ENCODE measurements around the gene DHX32. TPM values are rescaled to one million over a fixed set of nuclear protein-coding genes. Genes with fewer than 3 reads are reported as not detected.
"Not testable (repeated sequence)": the region's sequence is repeated elsewhere in the genome, so short reads cannot be mapped to it uniquely, and the experiment has no call there.

DHX32 gene
- polyA plus RNA-seq, 6 donors from 2014 or later: 10.8 to 19.3 (median 16.7) TPM

DNA sequence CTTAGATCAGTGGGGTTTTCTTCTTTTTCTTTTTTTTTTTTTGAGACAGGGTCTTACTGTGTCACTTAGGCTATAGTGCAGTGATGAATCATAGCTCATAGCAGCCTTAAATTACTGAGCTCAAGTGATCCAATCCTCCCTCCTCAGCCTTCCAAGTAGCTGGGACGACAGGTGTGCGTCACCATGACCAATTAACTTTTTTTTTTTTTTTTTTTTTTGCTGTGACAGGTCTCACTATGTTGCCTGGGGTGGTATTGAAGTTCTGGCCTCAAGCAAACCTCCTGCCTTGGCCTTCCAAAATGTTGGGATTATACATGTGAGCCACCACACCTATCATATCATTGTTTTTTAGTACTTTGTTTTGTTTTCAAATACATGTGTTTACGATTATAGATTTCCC is 28.4 kb upstream of the DHX32 start:
- H3K36me3 Mint-ChIP-seq; H3K27me3 Mint-ChIP-seq; DNase-seq; H3K4me3 Mint-ChIP-seq; H3K9me3 Mint-ChIP-seq; ATAC-seq (ENCODE audit: low read depth in 2 of 2); H3K4me1 Mint-ChIP-seq: not testable (repeated sequence)
- peak overlapping the region in 1 of 6 donors; percentile 8 for H3K27ac Mint-ChIP-seq

DNA sequence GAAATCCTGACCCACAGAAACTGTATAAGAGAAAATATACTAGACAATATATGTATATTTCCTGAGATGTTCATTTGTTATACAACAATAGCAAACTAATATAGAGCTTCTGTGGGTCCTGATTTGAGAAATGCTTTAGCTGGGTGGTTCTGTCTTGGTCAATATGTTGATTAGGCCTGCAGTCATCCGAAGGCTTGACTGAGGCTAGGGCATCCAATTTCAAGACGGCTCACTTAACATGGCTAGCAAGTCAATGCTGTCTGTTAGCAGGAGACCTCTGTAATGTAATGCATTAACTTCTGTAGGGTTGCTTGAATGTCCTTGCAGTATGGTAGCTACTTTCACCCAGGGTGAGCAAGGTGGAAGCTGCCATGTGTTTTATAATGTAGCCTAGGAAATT is 27.7 kb upstream of the DHX32 start:
- not testable (repeated sequence) for H3K27me3 Mint-ChIP-seq; H3K4me1 Mint-ChIP-seq; H3K36me3 Mint-ChIP-seq; H3K4me3 Mint-ChIP-seq; DNase-seq; H3K9me3 Mint-ChIP-seq; ATAC-seq (ENCODE audit: low read depth in 2 of 2); H3K27ac Mint-ChIP-seq

DNA sequence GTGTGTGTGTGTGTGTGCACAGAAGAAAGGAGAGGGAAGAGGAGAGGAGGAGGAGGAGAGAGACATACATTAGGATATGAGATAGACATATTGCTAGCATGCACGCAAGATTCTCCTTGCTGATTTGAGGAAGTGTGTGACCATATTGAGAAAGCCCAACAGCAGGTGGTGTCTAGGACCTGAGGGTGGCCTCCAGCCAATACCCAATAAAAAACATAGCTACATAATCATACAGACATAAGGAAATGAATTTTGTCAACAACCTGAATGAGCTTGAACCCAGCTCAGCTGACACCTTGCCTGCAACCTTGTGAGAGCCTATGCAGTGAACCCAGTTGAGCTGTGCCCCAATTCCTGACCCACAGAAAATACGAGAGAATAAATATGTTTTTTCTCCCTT is 26.5 kb upstream of the DHX32 start:
- ATAC-seq (ENCODE audit: low read depth in 2 of 2); H3K9me3 Mint-ChIP-seq; H3K36me3 Mint-ChIP-seq; DNase-seq; H3K4me1 Mint-ChIP-seq; H3K27ac Mint-ChIP-seq; H3K4me3 Mint-ChIP-seq; H3K27me3 Mint-ChIP-seq: not testable (repeated sequence)

DNA sequence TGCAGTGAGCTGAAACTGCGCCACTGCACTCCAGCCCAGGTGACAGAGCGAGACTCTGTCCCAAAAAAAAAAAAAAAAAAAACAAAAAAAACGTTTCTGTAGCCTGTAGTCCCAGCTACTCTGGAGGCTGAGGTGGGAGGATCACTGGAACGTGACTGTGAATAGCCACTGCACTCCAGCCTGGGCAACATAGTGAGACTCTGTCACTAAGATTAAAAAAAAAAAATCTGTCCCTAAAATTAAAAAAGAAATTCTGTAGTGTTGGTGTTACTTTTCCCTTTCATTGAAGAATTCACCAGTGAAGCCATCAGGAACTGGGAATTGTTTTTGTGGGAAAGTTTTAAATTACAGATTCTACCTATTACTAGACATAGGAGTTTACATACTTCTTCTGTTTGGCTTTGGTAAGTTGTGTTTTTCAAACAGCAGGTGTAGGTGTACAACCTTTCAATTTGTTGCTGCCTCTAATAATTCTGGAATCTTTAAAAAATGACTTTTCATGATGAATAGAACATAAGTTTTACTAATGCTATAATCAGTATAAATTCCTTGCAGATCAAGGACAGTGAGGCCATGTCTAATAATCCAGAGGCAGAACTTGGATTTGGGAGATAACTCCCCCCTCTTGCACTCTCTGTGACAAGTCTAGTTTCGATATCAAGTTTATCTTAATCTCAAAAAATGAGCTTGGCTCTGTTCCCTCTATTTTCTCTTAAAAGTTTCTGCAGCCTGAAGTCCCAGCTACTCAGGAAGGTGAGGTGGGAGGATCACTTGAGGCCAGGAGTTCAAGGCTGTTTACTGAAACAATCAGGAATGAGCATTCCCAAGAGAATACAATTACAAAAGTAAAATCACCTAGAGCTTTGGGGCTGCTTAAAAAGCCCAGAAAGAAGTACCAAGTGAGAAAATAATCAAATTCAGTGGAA is 24.2 kb upstream of the DHX32 start:
- not testable (repeated sequence) for H3K4me3 Mint-ChIP-seq; H3K9me3 Mint-ChIP-seq; H3K36me3 Mint-ChIP-seq; DNase-seq; H3K4me1 Mint-ChIP-seq; ATAC-seq (ENCODE audit: low read depth in 2 of 2)
- Mint-ChIP-seq H3K27me3 (peaks cover 3 to 11% (median 6%) of the 10 kb centered on the region in 3 donors), H3K27ac (peak overlapping the region in 1 of 6 donors; percentile 33)

DNA sequence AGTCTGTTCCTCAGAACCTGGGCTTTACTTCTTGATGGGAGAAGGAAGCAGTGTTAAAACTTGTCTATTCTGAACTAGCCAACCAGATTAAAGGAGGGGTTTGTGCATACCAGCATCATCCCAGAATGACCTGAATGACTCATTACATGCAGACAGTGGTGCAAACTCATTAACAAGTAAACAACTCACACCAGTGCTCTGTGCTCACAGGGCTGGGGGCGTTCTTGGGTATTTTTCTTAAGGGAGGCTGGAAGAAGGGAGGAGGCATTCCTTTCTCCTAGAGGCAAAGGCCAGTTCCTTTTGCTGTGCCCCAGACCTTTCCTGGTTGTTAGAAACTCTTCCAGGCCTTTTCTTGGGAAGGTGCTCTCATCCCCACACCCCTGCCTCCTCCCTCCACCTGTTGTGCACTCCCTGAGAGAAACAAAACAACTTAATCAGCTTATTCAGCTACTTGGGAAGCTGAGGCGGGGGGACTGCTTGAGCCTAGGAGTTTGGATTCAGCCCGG is 22.1 kb upstream of the DHX32 start:
- not testable (repeated sequence) for H3K4me1 Mint-ChIP-seq; DNase-seq; H3K9me3 Mint-ChIP-seq; ATAC-seq (ENCODE audit: low read depth in 2 of 2); H3K36me3 Mint-ChIP-seq; H3K27ac Mint-ChIP-seq; H3K4me3 Mint-ChIP-seq
- peaks cover 3 to 15% (median 10%) of the 10 kb centered on the region in 3 donors for H3K27me3 Mint-ChIP-seq

DNA sequence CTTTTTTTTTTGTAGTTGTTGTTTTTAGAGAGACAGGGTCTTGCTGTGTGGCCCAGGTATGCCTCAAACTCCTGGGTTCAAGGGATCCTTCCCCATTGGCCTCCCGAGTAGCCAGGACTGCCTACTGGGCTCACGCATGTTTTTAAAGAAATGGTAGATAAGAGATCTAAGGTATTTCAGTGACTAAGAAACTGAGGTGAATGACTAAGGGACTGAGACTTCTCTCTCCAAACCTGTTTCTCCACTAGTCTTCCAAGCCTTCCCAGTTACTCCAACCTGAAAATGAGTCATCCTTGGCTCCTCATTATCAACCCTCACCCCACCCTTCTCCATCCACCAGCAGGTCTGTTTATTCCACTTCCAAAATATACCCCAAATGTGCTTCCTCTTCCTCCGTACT is 19.9 kb upstream of the DHX32 start:
- ATAC-seq (ENCODE audit: low read depth in 2 of 2); H3K36me3 Mint-ChIP-seq; DNase-seq; H3K4me1 Mint-ChIP-seq; H3K9me3 Mint-ChIP-seq; H3K27ac Mint-ChIP-seq: not testable (repeated sequence)
- H3K4me3 Mint-ChIP-seq: peak overlapping the region in 1 of 8 donors; percentile 5
- peaks cover 3 to 18% (median 12%) of the 10 kb centered on the region in 3 donors for H3K27me3 Mint-ChIP-seq

DNA sequence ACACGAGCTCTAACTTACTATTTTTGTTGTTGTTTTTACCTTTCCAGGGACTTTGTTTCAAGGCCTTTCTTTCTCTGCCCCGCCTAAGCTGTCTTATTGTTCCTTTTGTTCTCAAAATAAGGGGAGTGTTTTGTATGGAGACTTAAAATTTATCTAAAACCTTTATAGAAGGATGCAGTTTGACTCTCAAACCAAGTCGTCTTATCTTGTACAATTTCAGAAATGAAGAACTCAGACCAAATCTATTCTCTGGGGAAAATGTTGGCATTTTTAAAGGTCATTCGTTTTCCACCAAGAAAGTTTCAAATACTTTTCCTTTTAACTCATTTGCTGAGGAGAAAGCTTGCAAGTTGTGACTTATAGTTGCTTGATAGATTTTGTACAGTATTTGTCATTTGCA is 16.2 kb upstream of the DHX32 start:
- H3K4me1 Mint-ChIP-seq: peaks cover 11 to 21% (median 19%) of the 10 kb centered on the region in 3 donors
- not testable (repeated sequence) for H3K36me3 Mint-ChIP-seq; ATAC-seq (ENCODE audit: low read depth in 2 of 2); DNase-seq; H3K9me3 Mint-ChIP-seq
- peak overlapping the region in 1 of 6 donors; percentile 34 for H3K27ac Mint-ChIP-seq
- peak overlapping the region; percentile 84 to 96 (median 92) for H3K4me3 Mint-ChIP-seq
- peaks cover 3 to 18% (median 12%) of the 10 kb centered on the region in 3 donors for H3K27me3 Mint-ChIP-seq

DNA sequence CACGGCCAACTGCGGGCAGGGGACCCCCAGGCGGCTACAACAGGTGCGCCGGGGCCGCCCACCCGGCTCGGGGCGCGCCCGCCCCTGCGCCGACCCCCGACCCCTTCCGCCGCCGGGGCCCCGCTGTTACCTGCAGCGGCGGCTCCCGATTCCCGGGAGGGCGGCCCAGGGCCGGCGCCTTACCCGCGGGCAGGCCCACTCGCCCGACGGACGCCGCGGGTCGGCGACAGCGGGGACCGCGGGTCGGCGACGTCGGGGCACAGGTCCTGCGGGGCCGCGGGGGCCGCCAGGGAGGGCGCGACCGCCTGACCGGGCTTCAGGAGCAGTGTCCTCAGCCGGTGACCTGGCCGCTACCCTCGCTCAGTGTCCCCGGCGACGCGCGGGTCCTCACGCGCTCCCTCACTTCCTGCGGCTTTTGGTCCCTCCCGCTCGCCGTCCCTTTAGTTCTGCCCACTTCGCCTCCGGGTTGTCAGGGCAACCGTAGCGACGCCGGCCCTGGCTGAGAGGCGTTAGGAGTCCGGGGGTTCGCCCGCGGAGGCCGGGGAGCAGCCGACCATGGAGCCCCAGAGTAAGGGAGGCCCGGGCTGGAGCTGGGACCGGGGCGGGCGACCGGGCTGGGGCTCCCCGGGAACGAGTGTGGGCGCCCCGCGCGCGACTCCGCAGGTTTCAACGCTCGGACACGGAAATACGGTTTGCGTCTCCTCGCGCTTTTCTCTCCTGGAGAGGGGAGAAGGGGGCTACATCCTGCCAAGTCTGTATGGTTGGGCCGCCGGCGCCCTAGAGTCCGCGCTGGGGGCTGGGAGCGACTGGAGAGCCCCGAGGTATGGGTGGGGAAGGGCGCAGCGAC is 15.2 kb upstream of the DHX32 start, which contains the start of gene FANK1:
Gene FANK1 (plus strand): TSS at position 477 of the 847 bp plus-strand sequence. CDS start 79 bp downstream, at position 556.
- H3K4me1 Mint-ChIP-seq: peaks cover 11 to 21% (median 19%) of the 10 kb centered on the region in 3 donors
- H3K9me3 Mint-ChIP-seq, H3K36me3 Mint-ChIP-seq: not testable (repeated sequence)
- DNase-seq (peak; percentile 81), ATAC-seq (ENCODE audit: low read depth in 2 of 2) (peak; percentile 80 to 83)
- H3K27ac Mint-ChIP-seq: peak within 1 kb of the TSS; percentile 49 to 95 (median 88)
- H3K4me3 Mint-ChIP-seq: peak within 1 kb of the TSS; percentile 84 to 96 (median 92)
- H3K27me3 Mint-ChIP-seq: peaks cover under 1 to 12% (median 9%) of the 10 kb centered on the region in 3 donors

DNA sequence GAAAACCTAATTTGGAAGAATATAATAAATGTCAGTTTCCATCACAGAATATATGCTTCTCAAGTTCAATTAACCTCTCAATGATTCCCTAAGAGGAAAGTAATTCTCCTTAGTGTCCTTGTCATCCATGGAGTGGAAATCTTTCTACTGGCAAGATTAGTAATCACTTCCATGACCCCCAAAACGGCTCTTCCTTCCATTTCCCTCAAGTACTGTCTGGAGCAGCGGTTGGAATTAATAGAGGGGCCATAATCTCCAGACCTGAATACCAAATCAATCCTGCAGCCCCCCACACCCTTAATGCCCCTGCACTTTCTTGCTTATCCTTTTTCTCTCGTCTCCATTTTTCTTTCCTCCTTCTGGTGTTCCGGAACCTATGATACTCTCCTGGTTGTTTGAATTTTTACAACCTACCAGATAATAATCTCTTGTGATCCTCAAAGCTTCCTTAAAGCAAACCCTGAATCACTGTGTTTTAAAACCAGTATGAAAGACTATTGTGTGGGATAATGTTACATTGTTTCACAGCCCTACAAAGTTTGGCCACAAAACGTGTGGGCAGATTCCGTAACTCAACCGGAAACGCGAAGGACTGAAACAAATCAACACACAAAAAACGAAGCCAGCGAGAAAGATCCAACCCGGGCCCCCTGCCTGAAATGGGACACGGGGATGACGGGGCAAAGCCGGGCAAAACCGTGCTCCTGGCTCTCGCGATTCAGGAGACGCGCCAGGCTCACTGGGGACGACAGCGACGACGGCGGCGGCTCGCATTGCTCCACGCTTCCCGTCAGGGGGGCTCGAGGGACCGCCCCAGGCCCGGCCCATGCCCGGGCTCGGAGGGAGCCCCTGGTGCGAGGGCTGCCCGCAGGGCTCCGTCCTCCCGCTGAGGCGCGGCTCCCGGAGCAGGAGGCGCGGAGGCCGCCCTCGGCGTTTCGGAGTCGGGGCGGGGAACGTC is 14.3 kb upstream of the DHX32 start:
- ATAC-seq (ENCODE audit: low read depth in 2 of 2) (peak; percentile 66 to 67), DNase-seq (peak; percentile 51)
- not testable (repeated sequence) for H3K9me3 Mint-ChIP-seq, H3K27me3 Mint-ChIP-seq, H3K36me3 Mint-ChIP-seq
- Mint-ChIP-seq H3K27ac (peak overlapping the region; percentile 34 to 94 (median 84)), H3K4me1 (peaks cover 11 to 21% (median 19%) of the 10 kb centered on the region in 3 donors), H3K4me3 (peak overlapping the region; percentile 82 to 95 (median 91))

DNA sequence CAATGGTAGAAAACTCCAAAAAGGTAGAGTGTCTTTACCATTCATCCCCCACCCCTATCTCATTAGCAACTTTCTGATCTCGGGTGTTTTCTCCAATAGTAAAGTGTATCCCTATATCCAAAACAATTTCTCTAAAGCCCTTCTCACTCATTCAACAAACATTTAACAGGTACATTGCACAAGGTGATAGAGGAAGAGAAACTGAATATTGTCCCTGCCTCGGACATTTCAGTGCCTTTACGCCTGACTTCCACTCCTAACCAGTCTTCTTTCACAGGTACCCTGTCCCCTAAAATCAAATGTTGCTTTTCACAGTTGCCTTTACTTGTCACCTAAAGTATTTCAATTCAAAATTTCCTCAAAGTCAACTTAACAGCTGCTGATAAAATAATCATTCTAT is 13.1 kb upstream of the DHX32 start:
- not testable (repeated sequence) for H3K9me3 Mint-ChIP-seq; DNase-seq; ATAC-seq (ENCODE audit: low read depth in 2 of 2); H3K27me3 Mint-ChIP-seq; H3K36me3 Mint-ChIP-seq
- peak overlapping the region in 2 of 6 donors; percentile 11 to 24 for H3K27ac Mint-ChIP-seq
- peaks cover 11 to 21% (median 19%) of the 10 kb centered on the region in 3 donors for H3K4me1 Mint-ChIP-seq
- peak overlapping the region in 2 of 8 donors; percentile 91 to 95 for H3K4me3 Mint-ChIP-seq

DNA sequence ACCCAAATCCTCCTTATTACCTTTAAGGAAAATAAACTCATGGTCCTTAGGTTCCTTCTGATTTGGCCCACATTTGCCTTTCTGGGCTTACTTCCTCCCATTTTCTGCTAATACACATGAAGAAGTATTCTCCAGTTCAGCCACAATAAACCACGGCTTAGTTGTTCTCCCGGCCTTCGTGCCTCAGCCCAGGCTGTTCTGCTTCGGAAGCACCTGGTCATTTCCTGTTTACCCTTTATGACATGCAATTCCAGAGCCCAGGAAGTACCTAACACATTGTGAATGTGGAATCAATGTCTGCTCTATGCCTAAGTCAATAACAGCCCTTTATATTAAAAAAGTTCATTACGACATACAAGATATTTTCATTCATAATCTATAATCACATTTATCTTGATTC is 11.3 kb upstream of the DHX32 start:
- not testable (repeated sequence) for ATAC-seq (ENCODE audit: low read depth in 2 of 2); H3K27me3 Mint-ChIP-seq; H3K9me3 Mint-ChIP-seq; H3K36me3 Mint-ChIP-seq; H3K4me3 Mint-ChIP-seq; H3K27ac Mint-ChIP-seq; DNase-seq
- H3K4me1 Mint-ChIP-seq: peaks cover 11 to 18% (median 16%) of the 10 kb centered on the region in 3 donors

DNA sequence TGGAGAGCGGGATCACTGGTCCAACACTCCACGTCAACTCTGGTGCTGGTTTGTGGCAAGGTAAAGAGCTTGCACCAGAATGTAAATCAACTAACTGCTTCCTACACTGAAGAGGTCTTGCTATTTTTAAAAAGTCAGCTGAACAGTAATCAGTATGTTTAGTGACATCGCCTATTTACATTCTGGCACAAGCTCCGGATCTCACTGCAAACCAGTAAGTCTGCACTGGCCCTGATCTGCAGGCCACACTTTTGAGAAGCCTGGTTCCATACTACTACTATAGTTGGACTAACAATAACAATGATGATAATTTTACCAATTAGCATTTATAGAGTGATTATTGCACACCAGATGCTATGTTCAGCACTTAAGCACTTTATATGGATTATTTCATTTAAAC is 8.3 kb upstream of the DHX32 start:
- not testable (repeated sequence) for H3K27ac Mint-ChIP-seq; DNase-seq; H3K9me3 Mint-ChIP-seq; H3K36me3 Mint-ChIP-seq; H3K4me1 Mint-ChIP-seq; H3K4me3 Mint-ChIP-seq; ATAC-seq (ENCODE audit: low read depth in 2 of 2); H3K27me3 Mint-ChIP-seq
